AG04450 (cell line): Measurements from ENCODE around the gene OCEL1. TPM values are rescaled to one million over a fixed set of nuclear protein-coding genes. Genes with fewer than 3 reads are reported as not detected.

ENCODE experiments used
- CTCF ChIA-PET: fragments of 300-600, 350-600 bp; formaldehyde crosslinking; extraction: SDS; loops from one replicate; lab custom pipeline; 2022; ENCODE audit warnings: antibody characterized with exemption, inconsistent platforms; lab: Charles Lee
- POLR2A ChIA-PET: fragments of 350-600 bp; formaldehyde crosslinking; extraction: SDS; loops from one replicate; lab custom pipeline; 2021; ENCODE audit warnings: antibody characterized with exemption, inconsistent platforms; lab: Yijun Ruan, JAX
- DNase-seq: peaks from one replicate; pipeline ENCODE4 v3.0.0-alpha.2; 2011; ENCODE audit warnings: low read depth, low spot score
- H3K27ac ChIP-seq: one replicate; pipeline ENCODE4 v1.5.1; 2012; ENCODE audit warnings: low read depth, low read length, control low read depth
- H3K27me3 ChIP-seq: one replicate; pipeline ENCODE4 v1.6.0; 2012; ENCODE audit warnings: low read length; ENCODE audit not compliant: control insufficient read depth, insufficient read depth
- H3K4me3 ChIP-seq: 2 replicates; pipeline ENCODE4 v1.5.1; 2011; ENCODE audit warnings: mild to moderate bottlenecking, low read depth, low read length, control low read depth
- H3K9me3 ChIP-seq: 2 replicates; pipeline ENCODE4 v1.5.1; 2012; ENCODE audit warnings: low read length; ENCODE audit not compliant: control insufficient read depth, insufficient read depth
- polyA plus RNA-seq: library from polyadenylated mRNA; depleted of rRNA; stranded (reverse); fragments of >200 nt; gene quantifications from 2 replicates; pipeline ENCODE4 v1.2.3, GENCODE V29; 2011
- TF ChIP-seq, protein P1 (sequence below): IDR thresholded peaks from 2 replicates; pipeline ENCODE4 v1.5.1; 2011; ENCODE audit warnings: low read depth, low read length, control low read depth, inconsistent platforms

Gene OCEL1
- polyA plus RNA-seq, 1 experiment = 4.6 TPM

DNA sequence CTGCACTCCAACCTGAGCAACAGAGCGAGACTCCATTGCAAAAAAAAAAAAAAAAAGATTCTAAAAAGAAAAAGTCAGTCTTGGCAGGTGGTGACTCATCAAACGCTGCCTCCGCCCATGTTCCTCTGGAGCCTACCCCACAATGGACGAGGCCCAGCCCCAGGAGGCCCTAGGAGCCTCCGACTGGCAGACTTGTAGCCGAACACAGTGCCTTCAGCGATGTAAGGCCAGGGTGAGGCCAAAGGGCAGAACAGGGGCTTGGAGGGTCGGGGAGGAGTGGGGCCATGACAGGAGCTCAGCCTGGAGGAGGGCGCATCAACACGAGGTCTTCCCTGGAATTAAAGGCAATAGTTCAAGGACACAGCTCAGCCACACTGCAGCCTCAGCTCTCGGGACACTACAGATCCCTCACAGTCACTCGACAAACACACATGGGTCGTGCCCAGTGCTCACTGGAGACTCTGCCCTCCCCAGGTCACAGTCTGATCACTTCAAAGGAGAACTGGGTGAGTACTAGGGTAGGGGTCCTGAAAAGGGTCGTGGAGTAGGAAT, 5.7 kb upstream of the OCEL1 start:
- POLR2A ChIA-PET = no interaction called here
- CTCF ChIA-PET = no interaction called here
- TF ChIP-seq, protein P1, sequence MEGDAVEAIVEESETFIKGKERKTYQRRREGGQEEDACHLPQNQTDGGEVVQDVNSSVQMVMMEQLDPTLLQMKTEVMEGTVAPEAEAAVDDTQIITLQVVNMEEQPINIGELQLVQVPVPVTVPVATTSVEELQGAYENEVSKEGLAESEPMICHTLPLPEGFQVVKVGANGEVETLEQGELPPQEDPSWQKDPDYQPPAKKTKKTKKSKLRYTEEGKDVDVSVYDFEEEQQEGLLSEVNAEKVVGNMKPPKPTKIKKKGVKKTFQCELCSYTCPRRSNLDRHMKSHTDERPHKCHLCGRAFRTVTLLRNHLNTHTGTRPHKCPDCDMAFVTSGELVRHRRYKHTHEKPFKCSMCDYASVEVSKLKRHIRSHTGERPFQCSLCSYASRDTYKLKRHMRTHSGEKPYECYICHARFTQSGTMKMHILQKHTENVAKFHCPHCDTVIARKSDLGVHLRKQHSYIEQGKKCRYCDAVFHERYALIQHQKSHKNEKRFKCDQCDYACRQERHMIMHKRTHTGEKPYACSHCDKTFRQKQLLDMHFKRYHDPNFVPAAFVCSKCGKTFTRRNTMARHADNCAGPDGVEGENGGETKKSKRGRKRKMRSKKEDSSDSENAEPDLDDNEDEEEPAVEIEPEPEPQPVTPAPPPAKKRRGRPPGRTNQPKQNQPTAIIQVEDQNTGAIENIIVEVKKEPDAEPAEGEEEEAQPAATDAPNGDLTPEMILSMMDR = no peak
- DNase-seq = no peak
- H3K27ac ChIP-seq = no peak overlapping the region
- H3K4me3 ChIP-seq = no peak overlapping the region
- no peaks in the 10 kb centered on the region for H3K27me3 ChIP-seq
- no peaks in the 10 kb centered on the region for H3K9me3 ChIP-seq

DNA sequence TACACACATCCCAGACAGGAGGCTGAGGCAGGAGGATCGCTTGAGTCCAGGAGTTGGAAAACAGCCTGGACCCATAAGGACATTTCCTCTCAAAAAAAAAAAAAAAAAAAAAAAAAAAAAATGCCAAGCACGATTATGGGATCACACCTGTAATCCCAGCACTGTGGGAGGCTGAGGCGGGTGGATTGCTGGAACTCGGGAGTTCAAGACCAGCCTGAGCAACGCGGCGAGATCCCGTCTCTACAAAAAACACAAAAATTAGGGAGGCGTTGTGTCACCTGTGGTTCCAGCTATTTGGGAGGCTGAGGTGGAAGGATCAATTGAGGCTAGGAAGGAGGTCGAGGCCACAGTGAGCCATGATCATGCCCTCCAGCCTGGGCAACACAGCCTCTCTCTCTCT, 973 bp upstream of the OCEL1 start:
- DNase-seq = no peak
- ChIA-PET CTCF (no interaction called here), POLR2A (interaction anchor here (0.6 kb wide), 2 partner anchors 9 to 125 kb away, joined by 4 to 6 read pairs; no protein-coding TSS in a partner anchor)
- TF ChIP-seq, protein P1 = no peak
- no peaks in the 10 kb centered on the region for H3K27me3 ChIP-seq
- no peaks in the 10 kb centered on the region; the same call in 1 of the 2 replicates for H3K9me3 ChIP-seq
- H3K27ac ChIP-seq = no peak overlapping the region
- H3K4me3 ChIP-seq = no peak overlapping the region

DNA sequence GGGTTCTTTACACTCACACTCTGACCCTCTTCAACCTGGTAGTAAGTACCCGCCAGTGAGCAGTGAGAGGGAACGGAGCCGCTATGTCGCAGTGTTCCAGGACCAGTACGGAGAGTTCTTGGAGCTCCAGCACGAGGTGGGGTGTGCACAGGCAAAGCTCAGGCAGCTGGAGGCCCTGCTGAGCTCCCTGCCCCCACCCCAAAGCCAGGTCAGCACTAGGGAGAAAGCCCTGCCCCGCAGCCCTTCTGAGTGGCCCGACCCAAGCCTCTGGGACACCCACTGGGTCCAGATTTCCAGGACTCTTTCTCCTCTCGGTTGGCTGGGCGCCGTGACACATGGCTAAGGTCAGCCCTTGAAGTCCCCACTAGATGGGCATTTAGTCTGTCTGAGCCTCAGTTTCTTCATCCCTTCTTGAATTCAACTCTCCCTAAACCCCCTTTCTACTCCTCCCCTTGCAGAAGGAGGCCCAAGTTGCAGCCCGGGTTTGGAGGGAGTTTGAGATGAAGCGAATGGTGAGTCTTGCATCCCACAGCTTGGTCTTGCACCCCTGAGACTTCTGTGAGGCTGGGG, 1.9 kb downstream of the OCEL1 start:
- ChIA-PET POLR2A (interaction anchor here (1.2 to 2.2 kb wide), 2 partner anchors 8 to 13 kb away, joined by 3 to 14 read pairs; partner anchors contain the start of gene USE1), CTCF (no interaction called here)
- TF ChIP-seq, protein P1 = no peak
- Histone ChIP-seq H3K27ac (no peak overlapping the region), H3K4me3 (no peak overlapping the region), H3K27me3 (no peaks in the 10 kb centered on the region), H3K9me3 (no peaks in the 10 kb centered on the region; the same call in 1 of the 2 replicates)
- no peak for DNase-seq

DNA sequence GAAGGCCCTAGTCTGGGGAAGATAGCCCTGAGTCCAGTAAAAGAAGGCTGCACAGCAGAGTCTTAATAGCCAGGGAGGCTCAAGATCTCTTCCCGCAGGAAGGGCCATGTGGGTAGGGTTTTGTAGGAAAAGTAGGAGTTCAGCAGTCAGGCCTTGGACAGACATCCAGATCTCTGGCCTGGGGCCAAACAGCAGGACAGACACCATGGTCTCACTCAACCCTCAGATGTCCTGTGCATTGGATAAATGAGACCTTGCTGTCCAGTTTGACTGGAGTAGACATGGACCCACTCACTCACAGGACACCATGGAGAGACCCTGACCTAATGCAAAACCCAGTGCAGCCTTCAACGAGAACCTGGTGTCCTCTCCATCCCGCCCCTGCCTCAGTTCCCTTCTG, 3.9 kb downstream of the OCEL1 start:
- no peak overlapping the region for H3K4me3 ChIP-seq
- ChIA-PET POLR2A (no interaction called here), CTCF (no interaction called here)
- no peak overlapping the region for H3K27ac ChIP-seq
- DNase-seq = no peak
- H3K9me3 ChIP-seq = no peaks in the 10 kb centered on the region; the same call in 1 of the 2 replicates
- TF ChIP-seq, protein P1 = no peak
- H3K27me3 ChIP-seq = no peaks in the 10 kb centered on the region

DNA sequence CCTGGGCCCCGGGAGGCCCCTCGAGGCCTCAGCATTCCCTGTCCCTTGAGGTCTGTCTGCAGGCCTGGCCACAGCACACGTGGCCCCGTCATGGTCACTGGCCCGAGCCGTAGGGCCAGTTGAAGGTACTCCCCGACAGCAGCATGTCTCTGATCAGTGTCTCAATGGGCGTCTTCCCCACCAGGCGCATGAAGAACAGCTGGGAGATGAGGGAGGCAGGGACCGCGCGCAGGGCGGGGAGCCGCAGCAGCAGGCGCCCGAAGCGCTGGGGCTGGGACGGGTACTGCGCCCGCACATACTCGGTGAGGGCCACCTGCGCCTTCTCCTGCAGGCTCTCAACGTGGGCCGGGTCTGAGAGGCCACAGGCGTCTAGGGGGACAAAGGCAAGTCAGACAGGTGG, 6.2 kb downstream of the OCEL1 start:
- no peak overlapping the region for H3K4me3 ChIP-seq
- TF ChIP-seq, protein P1 = no peak
- no peak overlapping the region for H3K27ac ChIP-seq
- DNase-seq = no peak
- POLR2A ChIA-PET = no interaction called here
- no peaks in the 10 kb centered on the region; the same call in 1 of the 2 replicates for H3K9me3 ChIP-seq
- CTCF ChIA-PET = no interaction called here
- H3K27me3 ChIP-seq = no peaks in the 10 kb centered on the region
